Panc1 (cell line): ENCODE results near the gene GUCY2C. TPM values are rescaled to one million over a fixed set of nuclear protein-coding genes. Genes with fewer than 3 reads are reported as not detected.

ENCODE experiments used
- ATAC-seq: fragments of 200-7000 bp; cut with Tn5 transposase; 2 replicates; pipeline ENCODE4 v1.9.1; 2020; ENCODE audit warnings: mild to moderate bottlenecking, moderate library complexity
- BruUV-seq: library from RNA; stranded (reverse); fragments of 400-500 nt; replicated peaks from 2 replicates; lab custom pipeline; 2021; lab: Mats Ljungman, UMichigan
- CTCF ChIA-PET: fragments of 300-600 bp; sonication (Branson Sonifier 250); formaldehyde crosslinking; loops from one replicate; lab custom pipeline; 2022; ENCODE audit warnings: antibody characterized with exemption; lab: Charles Lee
- POLR2A ChIA-PET: fragments of 300-600 bp; sonication (Branson Sonifier 250); formaldehyde crosslinking; loops from one replicate; lab custom pipeline; 2022; ENCODE audit warnings: antibody characterized with exemption; lab: Charles Lee
- DNase-seq: peaks from one replicate; pipeline ENCODE4 v3.0.0-alpha.2; 2010; ENCODE audit warnings: low read depth, low spot score
- H3K27ac ChIP-seq: 2 replicates; pipeline ENCODE4 v1.5.1; 2011; ENCODE audit warnings: mild to moderate bottlenecking, low read length, inconsistent platforms
- H3K27me3 ChIP-seq: fragments of 200-500 bp; sonication (Bioruptor generic); 2 replicates; pipeline ENCODE4 v1.6.0; 2014; ENCODE audit warnings: low read length, inconsistent platforms; ENCODE audit not compliant: control insufficient read depth, insufficient read depth
- H3K36me3 ChIP-seq: fragments of 200-500 bp; sonication (Bioruptor generic); 2 replicates; pipeline ENCODE4 v1.5.1; 2014; ENCODE audit warnings: inconsistent platforms, mild to moderate bottlenecking, low read length, moderate library complexity; ENCODE audit not compliant: control insufficient read depth, insufficient read depth
- H3K4me1 ChIP-seq: 2 replicates; pipeline ENCODE4 v1.5.1; 2011; ENCODE audit warnings: inconsistent platforms, mild to moderate bottlenecking, low read length, moderate library complexity; ENCODE audit not compliant: control insufficient read depth, insufficient read depth
- H3K4me3 ChIP-seq, 2 experiments: 2 replicates each; pipeline ENCODE4 v1.5.1; 2011 to 2012; ENCODE audit warnings: low read depth in 2 of 2, low read length in 2 of 2, mild to moderate bottlenecking in 2 of 2, inconsistent platforms in 1 of 2, moderate library complexity in 1 of 2
- H3K9me3 ChIP-seq: fragments of 200-500 bp; sonication (Bioruptor generic); 2 replicates; pipeline ENCODE4 v1.5.1; 2014; ENCODE audit warnings: low read depth, mild to moderate bottlenecking, inconsistent platforms, low read length, moderate library complexity; ENCODE audit not compliant: control insufficient read depth, insufficient read depth
- CTCF ChIP-seq: fragments of 450-650 bp; IDR thresholded peaks from 2 replicates; pipeline ENCODE4 v1.5.1; 2017; ENCODE audit warnings: mild to moderate bottlenecking
- POLR2AphosphoS5 ChIP-seq: IDR thresholded peaks from 2 replicates; pipeline ENCODE4 v1.6.1; 2012; ENCODE audit warnings: mild to moderate bottlenecking, low read depth, low read length, moderate library complexity
- REST ChIP-seq, 2 experiments: IDR thresholded peaks; 2 replicates each; pipeline ENCODE4 v1.6.1; 2011 to 2012; ENCODE audit warnings: low read depth in 2 of 2, control low read depth in 1 of 2, low read length in 1 of 2, mild to moderate bottlenecking in 1 of 2, moderate library complexity in 1 of 2; ENCODE audit not compliant: insufficient read depth in 1 of 2
- TCF7L2 ChIP-seq: IDR thresholded peaks from 2 replicates; pipeline ENCODE4 v1.6.1; 2011; ENCODE audit warnings: mild to moderate bottlenecking, low read depth, low read length, inconsistent platforms
- in situ Hi-C: cut with HindIII; loops from 2 replicates; pipeline ENCODE4 v1.10.0; 2016; ENCODE audit warnings: low sequenced_read_pairs, low pct_unique_long_range_greater_than_20kb
- intact Hi-C: fragments of 100-400 bp; cut with micrococcal nuclease; formaldehyde crosslinking; loops from one replicate; pipeline ENCODE4 v1.10.0; 2022; ENCODE audit not compliant: unreplicated experiment
- total RNA-seq: library from RNA; stranded (reverse); gene quantifications from one replicate; pipeline ENCODE4 v1.2.1, GENCODE V29; 2021; ENCODE audit not compliant: unreplicated experiment

The GUCY2C gene
- total RNA-seq, 1 experiment from 2014 or later: 0.13 TPM

GRCh38 chr12:14621826-14622225, 74.6 kb downstream of the GUCY2C start:
- BruUV-seq: no TSS peak
- in situ Hi-C loops (no loop called here), intact Hi-C loops (no loop called here)
- ChIA-PET POLR2A (interaction anchor here (0.6 kb wide), 1 partner anchor 56 kb away, joined by 5 read pairs; no protein-coding TSS in a partner anchor), CTCF (no interaction called here)
- no peaks in the 10 kb centered on the region for H3K27me3 ChIP-seq
- no peaks in the 10 kb centered on the region for H3K36me3 ChIP-seq
- no peaks in the 10 kb centered on the region for H3K9me3 ChIP-seq
- no peak overlapping the region for H3K4me3 ChIP-seq
- DNase-seq (no peak), ATAC-seq (no peak)
- TF ChIP-seq POLR2AphosphoS5: no peak
- no peak for TF ChIP-seq CTCF
- H3K27ac ChIP-seq: no peak overlapping the region
- H3K4me1 ChIP-seq: no peaks in the 10 kb centered on the region

- Histone ChIP-seq H3K4me3 (no peak overlapping the region), H3K36me3 (no peaks in the 10 kb centered on the region), H3K4me1 (no peaks in the 10 kb centered on the region), H3K9me3 (no peaks in the 10 kb centered on the region), H3K27ac (no peak overlapping the region), H3K27me3 (no peaks in the 10 kb centered on the region)
- no TSS peak for BruUV-seq
- no peak for ATAC-seq
- no peak for DNase-seq
- ChIA-PET POLR2A (no interaction called here), CTCF (interaction anchor here (0.6 kb wide), 1 partner anchor 430 kb away, joined by 4 read pairs; no protein-coding TSS in a partner anchor)
- no peak for TF ChIP-seq POLR2AphosphoS5
- TF ChIP-seq TCF7L2: no peak
- no peak for TF ChIP-seq REST (IDR thresholded peaks at IDR 0.05; ENCODE audit: insufficient read depth in 1 of 2, low read depth in 2 of 2, low read length in 1 of 2)
- no peak for TF ChIP-seq CTCF
- intact Hi-C loops (no loop called here), in situ Hi-C loops (no loop called here)
These were observed 76.5 kb downstream of the GUCY2C start for GRCh38 chr12:14619741-14620501.
